ENCODE results near the gene SERP2.

SERP2 gene

GRCh38 chr13:44436589-44437337 is 63.1 kb downstream of the SERP2 start:
- peak; percentile 49 for DNase-seq

- peak; percentile 65 for DNase-seq
Measured at GRCh38 chr13:44437356-44438233, 64.0 kb downstream of the SERP2 start.

GRCh38 chr13:44438234-44438579 is 64.6 kb downstream of the SERP2 start:
- DNase-seq = no peak

GRCh38 chr13:44439452-44440024 is 65.9 kb downstream of the SERP2 start:
- DNase-seq = no peak

- no peak for DNase-seq
Measured at GRCh38 chr13:44440046-44440608, 66.5 kb downstream of the SERP2 start.

Data from CD4-positive, alpha-beta T cell treated with Interleukin-10 for 1 hour (primary cell).